Endothelial cell (in vitro differentiated cells): ENCODE data around the gene DYNC1I1. TPM values are rescaled to one million over a fixed set of nuclear protein-coding genes. Genes with fewer than 3 reads are reported as not detected.

Experiments
- DNase-seq: peaks from one replicate; pipeline ENCODE4 v3.0.0; 2021; ENCODE audit warnings: low spot score
- H3K27ac Mint-ChIP-seq: one replicate; pipeline ENCODE4 v1.8.0; 2021; ENCODE audit warnings: mixed read lengths, inconsistent platforms; ENCODE audit not compliant: unreplicated experiment
- H3K27me3 Mint-ChIP-seq: one replicate; pipeline ENCODE4 v1.8.0; 2021; ENCODE audit warnings: mild to moderate bottlenecking, moderate library complexity, mixed read lengths, inconsistent platforms; ENCODE audit not compliant: unreplicated experiment
- H3K36me3 Mint-ChIP-seq: one replicate; pipeline ENCODE4 v1.8.0; 2021; ENCODE audit warnings: mild to moderate bottlenecking, low read depth, mixed read lengths, inconsistent platforms; ENCODE audit not compliant: unreplicated experiment
- H3K4me1 Mint-ChIP-seq: one replicate; pipeline ENCODE4 v1.8.0; 2021; ENCODE audit warnings: mild to moderate bottlenecking, mixed read lengths, inconsistent platforms; ENCODE audit not compliant: unreplicated experiment
- H3K4me3 Mint-ChIP-seq: one replicate; pipeline ENCODE4 v1.8.0; 2021; ENCODE audit warnings: mild to moderate bottlenecking, mixed read lengths, inconsistent platforms; ENCODE audit not compliant: unreplicated experiment
- H3K9me3 Mint-ChIP-seq: one replicate; pipeline ENCODE4 v1.8.0; 2021; ENCODE audit warnings: mixed read lengths, inconsistent platforms; ENCODE audit not compliant: unreplicated experiment
- total RNA-seq: library from RNA; stranded (reverse); fragmentation: NEBNext Ultra II Directional; extraction: Animal tissue kit (Norgen Biotek cat#: 25700); gene quantifications from one replicate; pipeline ENCODE4 v1.2.1, GENCODE V29; 2021; ENCODE audit not compliant: unreplicated experiment
- TF ChIP-seq, protein P1 (sequence below): fragments of 200-600 bp; sonication (generic); IDR thresholded peaks from one replicate; pipeline ENCODE4 v1.5.0; 2021; ENCODE audit warnings: antibody characterized with exemption; ENCODE audit not compliant: unreplicated experiment

The DYNC1I1 gene
- total RNA-seq, 1 donor from 2014 or later = 3.1 TPM

DNA sequence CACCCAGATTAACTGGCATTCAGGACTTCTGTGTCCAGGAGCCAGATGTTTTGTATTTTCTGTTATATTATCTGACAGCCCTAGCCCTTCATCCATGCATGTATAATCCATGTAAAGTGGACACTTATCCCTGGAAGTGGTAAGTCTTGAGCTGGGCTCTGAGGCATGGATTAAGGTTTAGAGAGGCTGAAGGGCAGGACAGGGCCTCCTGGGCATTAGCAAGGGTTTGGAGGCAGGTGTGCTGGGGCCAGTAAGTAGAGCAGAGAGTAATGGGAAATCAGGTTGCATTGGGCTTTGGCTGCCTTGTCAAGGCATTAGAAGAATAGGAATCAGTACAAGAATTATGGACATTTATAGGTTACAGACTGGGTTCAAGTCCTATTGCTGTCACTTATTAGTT, 138.0 kb downstream of the DYNC1I1 start:
- peaks cover 3% of the 10 kb centered on the region for H3K27me3 Mint-ChIP-seq
- H3K9me3 Mint-ChIP-seq = no peaks in the 10 kb centered on the region
- H3K27ac Mint-ChIP-seq = no peak overlapping the region
- H3K4me3 Mint-ChIP-seq = no peak overlapping the region
- H3K4me1 Mint-ChIP-seq = no peaks in the 10 kb centered on the region
- TF ChIP-seq, protein P1, sequence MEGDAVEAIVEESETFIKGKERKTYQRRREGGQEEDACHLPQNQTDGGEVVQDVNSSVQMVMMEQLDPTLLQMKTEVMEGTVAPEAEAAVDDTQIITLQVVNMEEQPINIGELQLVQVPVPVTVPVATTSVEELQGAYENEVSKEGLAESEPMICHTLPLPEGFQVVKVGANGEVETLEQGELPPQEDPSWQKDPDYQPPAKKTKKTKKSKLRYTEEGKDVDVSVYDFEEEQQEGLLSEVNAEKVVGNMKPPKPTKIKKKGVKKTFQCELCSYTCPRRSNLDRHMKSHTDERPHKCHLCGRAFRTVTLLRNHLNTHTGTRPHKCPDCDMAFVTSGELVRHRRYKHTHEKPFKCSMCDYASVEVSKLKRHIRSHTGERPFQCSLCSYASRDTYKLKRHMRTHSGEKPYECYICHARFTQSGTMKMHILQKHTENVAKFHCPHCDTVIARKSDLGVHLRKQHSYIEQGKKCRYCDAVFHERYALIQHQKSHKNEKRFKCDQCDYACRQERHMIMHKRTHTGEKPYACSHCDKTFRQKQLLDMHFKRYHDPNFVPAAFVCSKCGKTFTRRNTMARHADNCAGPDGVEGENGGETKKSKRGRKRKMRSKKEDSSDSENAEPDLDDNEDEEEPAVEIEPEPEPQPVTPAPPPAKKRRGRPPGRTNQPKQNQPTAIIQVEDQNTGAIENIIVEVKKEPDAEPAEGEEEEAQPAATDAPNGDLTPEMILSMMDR = no peak
- DNase-seq = no peak
- H3K36me3 Mint-ChIP-seq = no peaks in the 10 kb centered on the region

DNA sequence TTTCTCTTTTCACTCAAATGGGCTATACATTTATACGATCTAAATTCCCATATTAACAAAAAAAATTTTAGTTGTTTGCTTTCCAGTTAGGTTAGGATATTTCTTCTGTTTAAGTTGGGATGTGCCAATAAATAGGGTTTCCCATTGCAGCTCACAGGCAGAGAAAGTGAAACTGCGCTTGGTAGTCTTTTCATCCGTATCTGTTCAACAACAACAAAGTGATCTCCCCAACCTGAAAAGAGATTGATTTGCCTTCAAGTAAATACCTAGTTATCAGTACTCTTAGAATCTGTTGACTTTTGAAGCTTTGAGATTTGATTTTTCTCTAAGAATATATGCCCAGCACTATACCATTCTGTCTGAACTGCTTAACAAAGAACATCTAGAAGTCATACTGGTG, 143.4 kb downstream of the DYNC1I1 start:
- Mint-ChIP-seq H3K27ac (no peak overlapping the region), H3K36me3 (no peaks in the 10 kb centered on the region), H3K9me3 (no peaks in the 10 kb centered on the region), H3K27me3 (peaks cover 3% of the 10 kb centered on the region), H3K4me3 (no peak overlapping the region), H3K4me1 (peaks cover 11% of the 10 kb centered on the region)
- DNase-seq = no peak
- TF ChIP-seq, protein P1 = no peak

DNA sequence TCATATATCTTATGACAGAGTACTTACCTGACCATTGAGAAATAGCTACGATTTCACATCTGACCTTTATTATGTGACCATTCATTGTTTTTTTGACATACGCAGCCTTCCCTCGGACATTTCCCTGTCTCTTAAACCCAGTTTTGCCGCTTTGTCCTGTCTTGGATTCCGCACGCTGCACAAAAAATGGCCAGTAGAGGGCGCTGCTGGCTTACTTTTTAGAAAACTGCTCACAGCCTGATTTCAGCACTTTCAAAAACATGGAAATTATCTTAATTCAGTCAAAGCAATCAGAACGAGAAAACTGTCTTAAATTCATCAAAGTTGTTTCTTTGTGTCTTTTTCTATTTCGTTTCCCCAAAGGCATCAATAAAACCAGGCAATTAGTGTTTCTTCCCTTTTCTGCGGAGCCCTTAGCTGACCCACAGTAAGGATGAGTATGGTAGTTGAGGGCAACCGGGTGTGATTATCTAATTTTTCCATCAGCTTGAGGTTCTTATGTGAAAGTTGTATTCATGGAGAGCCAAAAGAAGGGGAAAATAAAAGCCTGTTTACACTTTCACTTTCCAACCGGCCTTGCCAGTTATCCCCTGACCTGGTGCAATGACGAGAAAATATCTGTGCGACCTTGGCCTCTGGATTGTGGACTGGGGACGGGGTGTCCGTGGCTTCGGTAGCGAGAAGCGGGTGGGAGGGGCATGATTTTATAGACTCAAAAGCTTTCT, 144.4 kb downstream of the DYNC1I1 start:
- Mint-ChIP-seq H3K4me3 (no peak overlapping the region), H3K27me3 (no peaks in the 10 kb centered on the region), H3K36me3 (no peaks in the 10 kb centered on the region), H3K4me1 (peaks cover 11% of the 10 kb centered on the region), H3K9me3 (no peaks in the 10 kb centered on the region), H3K27ac (no peak overlapping the region)
- DNase-seq = peak; percentile 85
- TF ChIP-seq, protein P1 = peak; percentile 98

DNA sequence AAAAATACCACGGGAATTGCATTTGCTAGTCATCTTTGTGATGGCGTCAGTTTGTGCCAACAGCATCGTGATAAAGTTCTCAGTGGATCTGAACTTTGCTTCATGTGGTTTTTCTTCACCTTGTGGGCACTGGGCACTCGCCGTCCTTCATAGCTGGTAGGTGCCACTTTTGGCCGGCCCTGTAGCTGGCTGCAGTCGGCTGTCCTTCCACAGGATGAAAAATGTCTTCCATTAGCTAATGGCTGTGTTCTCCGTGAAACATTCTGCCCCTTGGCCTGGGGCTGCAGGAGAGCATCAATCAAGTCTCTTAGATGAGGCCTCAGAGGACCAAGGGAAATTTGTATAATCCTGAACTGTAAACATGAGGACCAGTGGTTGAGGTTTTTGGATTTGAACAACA, 145.3 kb downstream of the DYNC1I1 start:
- Mint-ChIP-seq H3K27ac (no peak overlapping the region), H3K4me3 (no peak overlapping the region), H3K27me3 (no peaks in the 10 kb centered on the region), H3K4me1 (peaks cover 11% of the 10 kb centered on the region), H3K36me3 (no peaks in the 10 kb centered on the region), H3K9me3 (no peaks in the 10 kb centered on the region)
- no peak for DNase-seq
- TF ChIP-seq, protein P1 = no peak

DNA sequence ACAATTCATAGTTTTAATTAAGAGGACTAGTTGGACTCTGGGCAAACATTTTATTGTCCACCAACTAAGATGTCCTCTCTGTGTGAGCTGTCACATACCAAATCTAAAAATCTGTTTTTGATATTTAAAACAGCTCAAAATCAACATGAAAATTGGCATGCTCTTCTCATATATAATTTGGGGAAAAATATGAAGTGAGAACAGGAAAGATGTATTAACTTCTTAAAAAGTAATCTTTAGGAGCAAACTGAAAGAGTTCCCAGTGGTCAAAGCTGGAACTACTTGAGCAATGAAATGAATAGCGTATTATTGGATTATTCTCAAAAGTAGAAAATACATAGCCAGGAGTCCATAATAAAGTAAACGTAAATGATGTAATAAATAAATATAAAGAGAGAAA, 147.2 kb downstream of the DYNC1I1 start:
- Mint-ChIP-seq H3K4me1 (peaks cover 11% of the 10 kb centered on the region), H3K4me3 (no peak overlapping the region), H3K36me3 (no peaks in the 10 kb centered on the region), H3K27me3 (no peaks in the 10 kb centered on the region), H3K27ac (no peak overlapping the region), H3K9me3 (no peaks in the 10 kb centered on the region)
- no peak for DNase-seq
- TF ChIP-seq, protein P1 = peak; percentile 67
